Hematopoietic multipotent progenitor cell treated with erythropoietin and hydrocortisone succinate and interleukin-3 and kit ligand, for 15 days (in vitro differentiated cells): ENCODE data around the gene CYTL1.
A peak's percentile ranks its signal among the peaks of the same experiment; 100 is the strongest.
"Not testable (repeated sequence)": the region's sequence is repeated elsewhere in the genome, so short reads cannot be mapped to it uniquely, and the experiment has no call there.

ENCODE experiments used
- DNase-seq: peaks from one replicate; pipeline ENCODE4 v3.0.0-alpha.2; 2015; ENCODE audit warnings: low spot score

The CYTL1 gene

DNA sequence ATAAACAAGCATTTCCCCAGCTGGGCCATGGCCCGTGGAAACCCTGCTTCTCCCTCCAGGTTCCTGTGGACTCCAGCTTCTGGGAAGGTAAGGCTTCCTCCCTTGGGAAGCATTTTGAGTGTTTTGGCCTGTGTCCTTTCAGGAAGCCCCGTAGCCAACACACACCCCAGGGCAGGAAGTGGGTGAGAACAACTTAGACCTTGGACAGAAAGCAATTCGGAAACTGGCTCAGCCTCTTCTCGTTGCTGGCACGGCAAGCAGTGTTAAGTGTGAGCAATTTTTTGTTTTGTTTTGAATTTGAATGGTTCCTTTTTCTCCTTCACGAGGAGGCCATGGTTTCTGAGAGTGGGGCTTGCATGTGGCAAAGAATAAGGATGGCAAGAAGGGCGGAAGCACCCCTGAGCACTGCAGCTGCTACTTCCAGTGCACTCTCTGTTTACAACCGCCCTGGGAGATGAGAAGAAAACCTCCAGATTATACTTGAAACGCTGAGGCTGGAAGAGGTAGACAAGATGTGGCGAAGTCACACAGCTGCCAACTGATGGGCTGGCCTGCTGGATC is 14.1 kb upstream of the CYTL1 start:
- no peak for DNase-seq

DNA sequence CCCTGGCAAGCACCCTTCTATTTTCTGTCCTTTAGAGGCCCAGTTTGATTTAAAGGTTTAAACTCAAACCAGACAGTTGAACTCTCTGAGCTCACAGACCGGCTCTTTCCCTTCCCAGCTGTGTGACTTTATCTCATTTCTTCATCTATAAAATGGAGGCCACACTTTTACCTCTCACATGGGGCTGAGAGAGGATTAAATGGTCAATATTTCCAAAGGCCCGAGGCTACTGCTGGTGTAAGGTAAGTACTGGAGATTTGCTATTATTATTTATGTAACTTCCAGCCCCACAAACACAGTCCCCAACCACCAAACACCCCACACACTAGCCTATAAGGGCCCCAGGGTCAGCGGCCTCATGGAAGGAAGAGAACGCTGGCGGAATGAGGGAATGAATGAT is 13.6 kb upstream of the CYTL1 start:
- no peak for DNase-seq

DNA sequence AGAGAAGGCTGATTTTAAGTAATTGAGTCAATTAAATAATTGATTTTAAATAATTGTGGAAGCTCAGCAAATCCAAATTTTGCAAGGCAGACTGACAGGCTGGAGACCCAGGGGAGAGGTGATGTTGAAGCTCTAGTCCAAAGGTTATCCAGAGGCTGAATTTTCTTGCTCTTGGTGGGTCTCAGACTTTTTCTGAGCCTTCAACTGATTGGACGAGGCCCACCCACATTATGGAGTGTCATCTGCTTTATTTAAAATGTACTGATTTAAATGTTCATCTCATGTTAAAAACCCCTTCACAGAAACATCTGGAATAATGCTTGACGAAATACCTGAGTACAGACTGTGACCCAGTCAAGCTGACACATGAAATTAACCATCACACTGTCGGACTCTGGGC is 11.7 kb upstream of the CYTL1 start:
- DNase-seq: no peak

DNA sequence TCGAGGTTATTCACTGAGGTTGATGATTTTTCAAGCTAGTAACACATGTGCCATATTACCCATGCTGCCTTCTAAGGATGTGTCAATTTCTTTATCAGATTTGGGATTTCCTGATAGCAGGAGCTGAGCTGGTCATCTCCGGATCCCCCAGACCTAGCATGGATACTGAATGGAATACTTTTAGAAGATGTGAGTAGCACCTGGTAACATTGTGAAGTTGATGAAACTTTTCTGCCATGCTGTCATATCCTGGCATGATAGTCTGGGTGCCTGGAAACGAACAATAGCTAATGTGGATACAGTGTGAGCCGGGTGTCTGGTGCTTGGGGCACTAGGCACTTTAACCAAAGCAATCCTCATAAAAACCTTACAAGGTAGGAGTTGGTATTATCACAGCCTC is 11.0 kb upstream of the CYTL1 start:
- no peak for DNase-seq

DNA sequence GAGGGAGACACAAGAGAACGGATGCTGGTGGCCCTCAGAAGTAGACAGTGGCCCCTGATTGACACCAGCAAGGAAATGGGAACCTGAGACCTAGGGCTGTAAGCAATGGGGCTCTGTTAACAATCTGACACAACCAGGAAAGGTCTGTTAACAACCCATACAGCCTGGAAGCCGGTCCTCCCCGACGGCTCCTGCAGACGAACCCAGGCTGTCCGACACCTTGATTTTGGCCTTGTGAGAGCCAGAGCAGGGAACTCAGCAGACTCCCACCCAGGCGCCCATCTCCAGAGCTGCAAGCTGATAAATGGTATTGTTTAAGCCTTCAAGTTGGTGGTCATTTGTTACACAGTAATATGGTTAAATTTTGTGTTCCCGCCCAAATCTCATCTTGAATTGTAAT is 10.2 kb upstream of the CYTL1 start:
- DNase-seq: no peak

DNA sequence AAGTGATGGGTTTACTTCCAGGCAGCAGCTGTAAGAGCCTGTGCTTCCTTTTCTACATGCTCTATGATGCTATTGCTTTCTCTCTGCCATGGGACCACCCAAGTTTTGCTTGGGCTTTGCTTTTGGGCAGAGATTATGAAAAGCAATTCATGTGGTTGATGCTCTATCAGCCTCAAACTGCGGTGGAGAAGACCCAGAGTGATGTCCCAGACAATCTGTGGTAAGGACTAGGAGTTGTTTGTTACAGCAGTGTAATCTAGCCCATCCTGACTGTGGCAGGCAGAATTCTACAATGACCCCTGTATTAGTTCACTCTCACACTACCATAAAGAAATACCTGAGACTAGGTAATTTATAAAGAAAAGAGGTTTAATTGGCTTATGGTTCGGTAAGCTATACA is 9.2 kb upstream of the CYTL1 start:
- DNase-seq: no peak

DNA sequence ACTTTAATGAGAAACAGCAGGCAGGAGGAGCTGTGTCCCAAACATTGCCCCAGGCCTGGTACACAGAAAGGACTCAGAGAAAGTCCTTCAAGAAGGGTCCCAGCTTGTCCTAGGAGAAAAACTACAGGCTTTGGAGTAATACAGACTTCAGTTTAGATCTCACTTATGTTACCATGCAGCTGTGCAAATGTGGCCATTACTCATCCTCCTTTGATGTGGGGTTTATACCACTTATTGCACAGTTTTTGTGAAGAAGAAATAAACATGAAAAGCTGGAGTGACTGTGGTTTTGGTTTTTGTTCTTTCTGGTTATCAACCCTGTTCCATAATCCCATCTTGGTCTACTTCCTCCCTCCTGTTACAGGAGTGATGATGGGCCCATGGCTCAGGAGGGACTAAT is 8.1 kb upstream of the CYTL1 start:
- no peak for DNase-seq

DNA sequence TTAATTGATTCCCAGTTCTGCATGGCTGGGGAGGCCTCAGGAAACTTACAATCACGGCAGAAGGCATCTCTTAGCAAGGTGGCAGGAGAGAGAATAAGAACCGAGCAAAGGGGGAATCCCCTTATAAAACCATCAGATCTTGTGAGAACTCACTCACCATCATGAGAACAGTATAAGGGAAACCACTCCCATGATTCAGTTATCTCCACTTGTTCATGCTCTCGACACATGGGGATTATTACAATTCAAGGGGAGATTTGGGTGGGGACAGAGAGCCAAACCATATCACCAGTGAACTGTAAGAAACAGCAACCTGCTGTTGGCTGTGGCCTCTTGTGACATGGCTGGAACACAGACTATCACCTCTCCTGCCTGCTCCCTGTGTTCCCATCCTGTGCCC is 7.1 kb upstream of the CYTL1 start:
- no peak for DNase-seq

DNA sequence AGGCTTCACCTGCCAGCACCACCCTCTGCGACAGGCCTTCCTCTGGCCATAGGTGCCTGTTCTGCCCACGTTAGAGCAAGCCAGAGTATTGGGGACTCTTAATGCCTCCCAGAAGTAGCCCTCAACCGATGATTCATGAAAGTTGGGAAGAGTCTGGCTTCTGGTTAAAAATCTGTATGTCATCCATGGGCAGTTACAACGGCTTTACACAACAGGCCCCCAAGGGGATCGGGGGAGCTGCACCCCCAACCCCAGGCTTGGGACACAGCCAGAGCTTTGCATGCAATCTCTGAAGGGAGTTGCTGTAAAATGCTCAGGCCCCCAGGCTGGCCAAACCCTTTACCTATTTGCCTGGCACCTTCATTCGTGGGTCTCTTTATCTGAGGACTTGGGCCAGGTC is 5.4 kb upstream of the CYTL1 start:
- no peak for DNase-seq

DNA sequence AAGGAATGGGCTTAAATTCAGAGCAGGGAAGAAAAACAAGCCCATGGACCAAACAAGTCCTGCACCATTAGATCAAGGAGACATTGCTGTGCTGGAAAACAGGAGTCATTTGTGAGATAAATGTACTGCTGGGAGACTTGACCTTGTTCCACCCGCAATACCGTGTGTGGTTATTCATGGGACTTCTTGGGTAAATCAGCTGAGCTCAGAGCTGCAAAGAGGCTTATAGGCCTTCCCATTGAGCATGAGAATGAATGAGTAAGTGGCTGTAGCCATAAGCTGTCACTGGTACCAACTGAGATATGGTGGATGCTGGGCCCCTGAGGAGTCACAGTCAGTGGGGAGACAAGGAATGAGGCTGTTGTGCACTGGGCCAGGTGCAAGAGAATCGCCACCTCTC is 2.3 kb upstream of the CYTL1 start:
- no peak for DNase-seq

DNA sequence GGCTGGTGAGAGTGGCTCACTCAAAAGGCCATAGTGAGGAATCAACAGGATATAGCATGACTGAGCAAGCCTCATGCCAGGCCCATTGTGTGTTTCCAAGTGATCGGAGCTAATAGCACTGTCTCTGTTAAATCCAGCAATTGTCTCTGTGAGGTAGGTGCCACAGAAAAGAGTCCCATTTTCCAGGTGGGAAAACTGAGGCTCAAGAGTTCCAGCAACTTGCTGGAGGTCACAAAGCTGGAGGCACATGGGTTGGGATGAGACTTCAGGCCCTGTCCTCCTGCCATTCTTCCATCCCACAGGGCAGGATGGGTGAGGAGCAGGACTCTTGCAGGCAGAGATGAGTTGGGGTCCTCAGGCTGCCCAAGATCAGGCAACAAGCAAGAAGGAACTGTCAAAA is 1.1 kb upstream of the CYTL1 start:
- DNase-seq: no peak

DNA sequence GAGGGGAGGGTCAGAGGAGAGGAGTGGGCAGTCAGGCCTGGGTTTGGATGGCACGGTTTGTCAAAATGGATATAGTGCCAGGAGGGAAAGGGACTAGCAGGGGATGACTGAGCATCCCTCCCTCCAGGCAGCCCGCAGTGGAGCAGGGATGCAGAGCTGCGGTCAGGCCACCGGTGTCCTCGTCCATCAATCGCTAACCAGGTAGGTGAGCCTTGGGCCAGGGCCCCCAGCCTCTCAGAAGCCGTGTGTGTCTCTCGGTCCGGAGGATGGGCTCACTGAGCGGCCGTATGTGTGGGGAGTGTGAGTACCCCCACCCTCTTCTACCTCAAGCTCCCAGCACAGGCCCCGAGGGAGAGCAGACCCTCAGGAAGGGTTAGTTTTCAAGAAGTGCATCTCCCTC is 538 bp upstream of the CYTL1 start:
- no peak for DNase-seq

DNA sequence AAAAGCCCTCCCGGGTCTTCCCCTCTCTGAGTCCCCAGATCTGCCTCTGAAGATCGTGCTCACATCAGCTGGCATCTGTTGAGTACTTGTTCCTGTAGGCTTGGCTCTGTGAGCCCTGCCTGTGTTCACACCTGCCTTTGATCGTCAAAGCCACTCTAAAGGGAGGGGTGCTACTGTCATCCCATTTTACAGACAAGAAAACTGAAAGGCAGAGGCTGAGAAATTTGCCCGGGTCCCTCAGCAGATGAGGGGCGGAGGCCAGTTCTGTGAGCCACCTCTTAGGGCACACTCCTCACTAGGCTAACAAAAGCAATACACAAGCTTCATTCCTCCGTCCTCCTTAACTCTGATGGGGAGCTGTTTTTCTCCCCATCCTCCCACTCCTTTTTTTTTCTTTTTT is 655 bp downstream of the CYTL1 start:
- DNase-seq: peak; percentile 19

DNA sequence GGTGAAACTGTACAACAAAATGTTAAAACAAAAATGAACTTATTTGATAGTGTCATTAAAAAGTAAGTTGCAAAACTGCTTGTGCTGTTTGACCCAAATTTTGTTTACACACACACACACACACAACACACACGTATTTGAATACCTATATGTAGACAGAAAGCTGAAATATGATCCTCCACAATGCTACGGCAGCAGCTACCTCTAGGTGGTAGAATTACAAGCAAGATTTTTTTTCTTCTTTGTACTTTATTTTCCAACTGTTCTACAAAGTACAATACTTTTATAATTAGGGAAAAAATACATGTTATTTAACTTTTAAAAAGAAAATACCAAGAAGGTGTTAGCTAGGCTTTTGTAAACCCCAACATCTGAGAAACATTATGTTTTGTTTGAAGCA is 1.2 kb downstream of the CYTL1 start:
- DNase-seq: no peak

DNA sequence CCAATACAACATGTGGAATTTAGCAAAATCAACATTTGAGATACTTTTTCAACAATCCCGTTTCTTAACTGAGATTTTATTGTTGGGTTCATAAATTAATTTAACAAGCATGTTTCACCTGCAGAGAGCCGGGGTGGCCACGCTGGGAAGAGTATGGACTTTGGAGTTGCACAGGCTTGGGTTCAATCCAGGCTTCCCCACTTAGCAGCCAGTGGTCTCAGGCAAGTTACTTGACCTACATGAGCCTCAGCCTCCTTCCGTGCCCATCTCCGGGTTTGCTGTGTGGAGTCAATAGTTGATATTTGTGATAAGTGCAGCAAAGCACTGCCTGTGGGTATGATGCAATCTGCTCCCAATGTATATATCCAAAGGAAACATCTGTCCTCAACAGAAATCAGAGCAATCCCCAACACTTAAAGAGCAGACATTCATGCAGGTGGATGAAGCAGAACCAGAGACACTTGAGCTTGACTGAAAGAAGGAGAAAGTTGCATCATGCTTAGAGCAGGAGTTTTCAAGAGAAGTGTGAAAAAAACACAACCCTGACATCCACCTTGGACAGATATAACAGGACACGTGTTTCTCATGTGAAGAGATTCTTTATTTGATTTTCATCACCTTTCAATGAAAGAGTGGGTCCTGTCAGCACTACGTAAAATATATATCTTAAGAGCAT is 5.1 kb downstream of the CYTL1 start:
- DNase-seq: no peak

DNA sequence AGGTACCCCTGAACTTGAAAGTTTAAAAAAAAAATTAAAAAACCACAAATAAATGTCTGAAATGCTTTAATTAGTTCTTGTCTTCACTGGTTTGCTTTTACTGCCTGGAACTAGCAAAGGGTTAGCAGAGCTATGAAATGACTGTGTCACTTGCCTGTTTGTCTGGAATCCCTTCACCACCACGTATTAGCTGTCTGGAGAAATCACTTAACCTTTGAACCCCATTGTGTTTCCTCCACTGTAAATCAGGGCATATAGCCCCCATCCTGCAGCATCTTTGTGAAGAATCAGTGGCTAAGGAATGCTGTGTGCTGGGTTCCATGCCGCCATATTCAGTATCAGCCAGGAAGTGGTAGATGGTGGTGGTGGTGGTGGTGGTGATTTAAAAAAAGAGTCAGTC is 6.3 kb downstream of the CYTL1 start:
- DNase-seq: no peak

DNA sequence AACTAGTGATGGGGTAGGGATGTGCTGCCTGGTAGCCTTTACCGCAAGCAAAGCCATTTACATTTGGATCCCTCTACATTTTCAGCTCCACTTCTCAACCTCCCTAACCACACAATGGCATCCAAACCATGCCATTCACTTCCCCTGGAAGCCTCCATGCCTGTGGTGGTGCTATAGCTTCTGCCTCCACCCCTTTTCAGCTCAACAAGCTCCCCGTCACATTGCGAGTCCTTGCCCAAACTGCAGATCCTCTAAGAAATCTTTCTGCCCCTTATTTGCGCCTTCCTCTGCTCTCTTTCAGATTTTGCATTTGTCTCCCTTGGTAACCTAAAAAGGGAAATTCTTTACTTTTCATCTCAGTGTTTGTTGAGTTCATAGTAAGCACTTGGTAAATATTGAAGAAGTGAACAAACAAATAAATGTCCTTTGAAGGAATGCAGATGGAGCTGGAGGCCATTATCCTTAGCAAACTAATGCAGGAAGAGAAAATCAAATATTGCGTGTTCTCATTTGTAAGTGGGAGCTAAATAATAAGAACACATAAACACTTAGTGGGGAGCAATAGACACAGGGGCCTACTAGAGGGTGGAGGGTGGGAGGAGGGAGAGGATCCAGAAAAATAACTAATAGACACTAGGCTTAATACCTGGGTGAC is 6.9 kb downstream of the CYTL1 start:
- DNase-seq: no peak

DNA sequence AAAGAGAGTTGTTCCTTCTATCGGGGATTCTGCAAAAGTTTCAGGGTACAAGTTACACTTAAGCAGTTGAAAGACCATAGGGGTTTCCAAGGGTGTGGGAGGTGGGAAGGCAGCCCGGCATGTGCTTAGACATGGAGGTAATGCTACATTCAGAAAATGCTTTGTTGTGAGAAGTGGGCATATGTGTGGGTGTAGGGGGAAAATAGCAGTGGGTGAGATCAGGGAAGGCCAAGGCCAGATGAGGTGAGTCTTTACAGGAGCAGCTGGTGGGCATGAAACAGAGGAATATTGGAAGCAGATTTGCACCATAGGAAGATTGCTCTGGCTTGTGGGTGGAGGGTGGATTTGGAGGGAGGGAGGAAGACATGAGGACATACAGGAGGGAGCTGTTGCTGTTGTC is 8.3 kb downstream of the CYTL1 start:
- DNase-seq: no peak

DNA sequence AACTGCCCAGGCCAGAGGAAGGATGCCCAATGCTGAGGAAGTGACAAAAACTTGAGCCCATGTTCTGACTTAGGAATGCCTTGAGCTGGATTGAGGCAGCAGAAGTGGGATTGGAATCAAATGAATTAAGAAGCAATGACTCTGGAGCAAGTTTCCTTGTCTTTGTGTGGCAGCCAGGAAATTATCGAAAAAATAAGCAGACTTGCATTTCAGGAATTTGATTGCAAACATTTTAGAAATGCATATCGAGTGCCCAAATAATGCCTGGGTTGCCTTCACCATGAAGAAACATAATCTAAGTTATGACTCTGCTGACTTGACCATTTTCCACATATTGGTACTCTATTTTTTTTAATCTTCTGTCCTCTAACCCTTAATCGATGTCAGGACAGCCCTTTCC is 9.5 kb downstream of the CYTL1 start:
- no peak for DNase-seq

DNA sequence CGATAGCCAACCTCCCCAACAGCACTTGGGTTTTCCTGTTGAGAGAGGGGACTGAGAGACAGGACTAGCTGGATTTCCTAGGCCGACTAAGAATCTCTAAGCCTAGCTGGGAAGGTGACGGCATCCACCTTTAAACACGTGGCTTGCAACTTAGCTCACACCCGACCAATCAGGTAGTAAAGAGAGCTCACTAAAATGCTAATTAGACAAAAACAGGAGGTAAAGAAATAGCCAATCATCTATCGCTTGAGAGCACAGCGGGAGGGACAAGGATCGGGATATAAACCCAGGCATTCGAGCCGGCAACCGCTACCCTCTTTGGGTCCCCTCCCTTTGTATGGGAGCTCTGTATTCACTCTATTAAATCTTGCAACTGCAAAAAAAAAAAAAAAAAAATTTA is 12.3 kb downstream of the CYTL1 start:
- DNase-seq: not testable (repeated sequence)

DNA sequence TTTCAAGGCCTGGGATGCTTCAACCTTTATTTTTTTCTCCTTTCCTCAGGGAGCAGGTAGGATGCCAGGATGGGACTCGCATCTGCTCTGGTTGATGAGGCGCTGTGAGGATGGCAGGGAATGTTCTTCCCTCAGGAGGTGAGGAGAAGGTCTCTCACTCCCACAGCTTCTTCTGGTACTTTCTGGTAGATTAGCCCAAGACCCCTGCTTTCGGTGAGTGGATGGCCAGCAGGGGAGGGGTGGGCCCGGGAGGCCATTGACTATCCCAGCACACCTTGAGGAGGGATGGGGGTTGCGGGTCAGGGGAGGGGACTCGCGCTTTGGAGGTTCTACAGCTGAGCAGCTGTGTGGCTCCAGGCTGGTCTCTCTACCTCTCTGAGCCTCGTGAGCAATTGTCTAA is 14.8 kb downstream of the CYTL1 start:
- DNase-seq: no peak

DNA sequence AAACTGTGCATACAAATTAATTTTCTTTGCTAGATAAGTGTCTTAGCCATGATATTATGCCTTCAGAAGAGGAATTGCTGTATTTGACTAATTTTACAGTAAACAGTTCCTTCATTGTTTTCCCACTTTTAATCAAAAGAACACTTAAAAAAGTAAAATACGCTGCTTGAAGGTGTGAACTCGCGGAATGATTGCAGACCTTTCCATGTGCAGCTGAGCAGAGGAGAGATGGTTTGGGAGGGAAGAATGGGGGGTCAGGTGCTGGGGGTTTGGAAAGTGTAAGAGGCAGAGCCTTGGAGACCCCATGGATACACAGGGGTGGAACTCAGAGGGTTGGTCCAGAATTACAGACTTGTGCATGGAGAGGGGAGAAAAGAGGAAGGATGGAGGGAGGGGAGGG is 15.3 kb downstream of the CYTL1 start:
- DNase-seq: no peak

DNA sequence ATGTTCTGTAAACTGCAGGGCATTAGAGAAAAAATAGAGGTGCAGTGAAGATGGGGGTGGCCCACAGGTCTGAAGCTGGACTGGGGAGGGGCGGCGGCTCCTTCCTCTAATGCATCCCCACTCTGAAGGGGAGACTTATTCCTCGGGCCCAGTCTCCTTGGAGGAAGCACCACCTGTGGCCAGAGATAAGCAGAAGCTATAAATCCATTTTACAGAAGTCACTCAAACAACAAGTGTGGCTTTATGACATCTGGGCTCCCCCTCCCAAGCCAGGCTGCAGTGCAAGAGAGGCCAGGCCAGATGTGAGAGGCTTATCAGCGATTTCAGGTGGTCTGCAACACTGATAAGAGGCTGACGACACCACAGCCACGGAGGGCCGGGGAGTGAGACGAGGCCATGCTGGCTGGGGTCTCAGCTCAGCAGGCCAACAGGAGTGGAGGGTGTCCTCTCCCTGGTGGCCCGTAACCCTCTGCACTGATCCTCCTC is 15.8 kb downstream of the CYTL1 start:
- DNase-seq: peak; percentile 50

DNA sequence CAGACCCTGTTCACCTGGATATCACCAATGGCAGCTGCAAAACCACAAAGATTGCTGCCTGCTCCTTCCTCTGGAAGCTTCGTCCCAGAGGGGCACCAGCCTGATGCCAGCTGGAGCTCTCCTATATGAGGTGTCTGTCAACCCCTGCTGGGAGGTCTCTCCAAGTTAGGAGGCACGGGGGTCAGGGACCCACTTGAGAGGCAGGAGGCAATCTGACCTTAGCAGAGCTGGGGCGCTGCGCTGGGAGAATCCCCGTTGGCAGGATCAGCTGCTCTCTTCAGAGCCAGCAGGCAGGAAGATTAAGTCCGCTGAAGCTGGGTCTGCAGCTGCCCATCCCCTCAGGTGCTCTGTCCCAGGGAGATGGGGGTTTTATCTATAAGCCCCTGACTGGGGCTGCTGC is 17.6 kb downstream of the CYTL1 start:
- not testable (repeated sequence) for DNase-seq
